GM23248 (cell line): ENCODE data around the gene FSTL1. TPM values are rescaled to one million over a fixed set of nuclear protein-coding genes. Genes with fewer than 3 reads are reported as not detected.
A peak's percentile ranks its signal among the peaks of the same experiment; 100 is the strongest.

Experiments
- DNase-seq: peaks from one replicate; pipeline ENCODE4 v3.0.0-alpha.2; 2015
- H2AFZ ChIP-seq: fragments of 200-600 bp; sonication (generic); 2 replicates; pipeline ENCODE4 v1.6.1; 2016; ENCODE audit warnings: antibody characterized with exemption
- H3F3A ChIP-seq: fragments of 200-600 bp; sonication (generic); 2 replicates; pipeline ENCODE4 v1.6.1; 2016; ENCODE audit warnings: mild to moderate bottlenecking, antibody characterized with exemption, mixed run types; ENCODE audit not compliant: insufficient read depth
- H3K27ac ChIP-seq: fragments of 200-600 bp; sonication (generic); 2 replicates; pipeline ENCODE4 v1.5.1; 2016; ENCODE audit warnings: mild to moderate bottlenecking
- H3K27me3 ChIP-seq: fragments of 200-600 bp; sonication (generic); replicated peaks from 2 replicates; pipeline ENCODE4 v1.6.1; 2016; ENCODE audit warnings: mild to moderate bottlenecking; ENCODE audit not compliant: insufficient read depth
- H3K36me3 ChIP-seq: fragments of 200-600 bp; sonication (generic); 2 replicates; pipeline ENCODE4 v1.6.1; 2016; ENCODE audit warnings: low read depth, mild to moderate bottlenecking
- H3K4me1 ChIP-seq: fragments of 200-600 bp; sonication (generic); 2 replicates; pipeline ENCODE4 v1.6.1; 2016; ENCODE audit warnings: mild to moderate bottlenecking; ENCODE audit not compliant: insufficient read depth
- H3K4me2 ChIP-seq: fragments of 200-600 bp; sonication (generic); one replicate; pipeline ENCODE4 v1.6.1; 2016; ENCODE audit warnings: mild to moderate bottlenecking; ENCODE audit not compliant: unreplicated experiment
- H3K4me3 ChIP-seq: fragments of 200-600 bp; sonication (generic); 2 replicates; pipeline ENCODE4 v1.5.1; 2016; ENCODE audit warnings: mild to moderate bottlenecking
- H3K79me2 ChIP-seq: fragments of 200-600 bp; sonication (generic); 2 replicates; pipeline ENCODE4 v1.6.1; 2016; ENCODE audit warnings: mild to moderate bottlenecking; ENCODE audit not compliant: insufficient read depth
- H3K9ac ChIP-seq: fragments of 200-600 bp; sonication (generic); 2 replicates; pipeline ENCODE4 v1.6.1; 2016; ENCODE audit warnings: mild to moderate bottlenecking
- H3K9me2 ChIP-seq: fragments of 200-600 bp; sonication (generic); 2 replicates; pipeline ENCODE4 v1.6.1; 2016; ENCODE audit warnings: mixed run types, mild to moderate bottlenecking, moderate library complexity; ENCODE audit not compliant: insufficient read depth
- H3K9me3 ChIP-seq: fragments of 200-600 bp; sonication (generic); one replicate; pipeline ENCODE4 v1.6.1; 2017; ENCODE audit warnings: low read depth
- H4K20me1 ChIP-seq: fragments of 200-600 bp; sonication (generic); 2 replicates; pipeline ENCODE4 v1.6.0; 2016; ENCODE audit not compliant: insufficient read depth
- EZH2 ChIP-seq: fragments of 200-600 bp; sonication (generic); IDR thresholded peaks from 2 replicates; pipeline ENCODE4 v1.6.1; 2018; ENCODE audit warnings: antibody characterized with exemption, mild to moderate bottlenecking; ENCODE audit not compliant: insufficient read depth, poor library complexity, severe bottlenecking
- EZH2phosphoT487 ChIP-seq: fragments of 200-600 bp; sonication (generic); IDR thresholded peaks from 2 replicates; pipeline ENCODE4 v1.6.1; 2018; ENCODE audit warnings: antibody characterized with exemption, moderate library complexity, mild to moderate bottlenecking, low read depth; ENCODE audit not compliant: insufficient read depth
- WGBS, 2 experiments: methylation state at CpG; one replicate each; pipeline ENCODE4 v1.1.6; 2015 to 2017; ENCODE audit warnings: low lambda C conversion rate in 2 of 2, low coverage in 1 of 2; ENCODE audit errors: missing lambda C conversion rate in 2 of 2; 5-methylcytosine and 5-hydroxymethylcytosine counted together
- in situ Hi-C: fragments of 300-500 bp; cut with MboI; formaldehyde crosslinking; loops from 2 replicates; pipeline ENCODE4 v1.15.0; 2020
- polyA plus RNA-seq: library from polyadenylated mRNA; unstranded; fragments of >200 nt; fragmentation: Nextera tagmentation; extraction: Ambion mirVana; gene quantifications from 2 replicates; pipeline ENCODE4 v1.2.1, GENCODE V29; 2016
- total RNA-seq: library from RNA; depleted of rRNA; stranded (reverse); fragments of >200 nt; shearing (Covaris generic); gene quantifications from 2 replicates; pipeline ENCODE4 v1.2.3, GENCODE V29; 2014

Gene FSTL1
- total and polyA plus RNA-seq, 2 experiments from 2014 or later: 1,910 to 4,171 TPM

- Histone ChIP-seq H3K27me3 (no peaks in the 10 kb centered on the region), H3F3A (peaks cover 29% of the 10 kb centered on the region), H2AFZ (peak overlapping the region; percentile 25), H3K9ac (0 out of 2 replicates have a peak overlapping the region, but pooled peaks have one; percentile 4), H3K4me1 (peaks cover 19% of the 10 kb centered on the region), H3K9me3 (no peaks in the 10 kb centered on the region), H3K4me3 (peak overlapping the region; percentile 40), H3K27ac (peak overlapping the region; percentile 48), H3K79me2 (no peaks in the 10 kb centered on the region), H3K36me3 (no peaks in the 10 kb centered on the region), H3K4me2 (peak overlapping the region; percentile 69), H4K20me1 (no peaks in the 10 kb centered on the region), H3K9me2 (no peaks in the 10 kb centered on the region)
- 1 to 2% methylated on average over 3 of the region's 3 CpGs for WGBS, 2 experiments
- DNase-seq: peak; percentile 76
- no peak for TF ChIP-seq EZH2phosphoT487
- no peak for TF ChIP-seq EZH2
- in situ Hi-C loops: no loop called here
Measured at GRCh38 chr3:120487191-120487650, 36.4 kb upstream of the FSTL1 start.

- Histone ChIP-seq H3F3A (peaks cover 3% of the 10 kb centered on the region), H3K79me2 (no peaks in the 10 kb centered on the region), H2AFZ (no peak overlapping the region), H4K20me1 (no peaks in the 10 kb centered on the region), H3K36me3 (no peaks in the 10 kb centered on the region), H3K9me2 (no peaks in the 10 kb centered on the region), H3K4me3 (no peak overlapping the region), H3K9me3 (no peaks in the 10 kb centered on the region), H3K9ac (no peak overlapping the region), H3K27ac (no peak overlapping the region), H3K4me1 (no peaks in the 10 kb centered on the region), H3K4me2 (no peak overlapping the region), H3K27me3 (no peaks in the 10 kb centered on the region)
- in situ Hi-C loops: no loop called here
- WGBS, 2 experiments: 90 to 93% methylated on average over 2 of the region's 2 CpGs
- TF ChIP-seq EZH2phosphoT487: no peak
- TF ChIP-seq EZH2: no peak
- no peak for DNase-seq
Measured at GRCh38 chr3:120481081-120481480, 30.3 kb upstream of the FSTL1 start.

GRCh38 chr3:120477781-120478180 is 27.0 kb upstream of the FSTL1 start:
- no peak overlapping the region for H3K27ac ChIP-seq
- peaks cover 19% of the 10 kb centered on the region for H3K4me1 ChIP-seq
- H3K79me2 ChIP-seq: no peaks in the 10 kb centered on the region
- no peaks in the 10 kb centered on the region; the same call in 1 of the 2 replicates for H3F3A ChIP-seq
- no peak for TF ChIP-seq EZH2phosphoT487
- no peak for TF ChIP-seq EZH2
- in situ Hi-C loops: no loop called here
- H3K9me3 ChIP-seq: no peaks in the 10 kb centered on the region
- no peak overlapping the region for H3K4me2 ChIP-seq
- DNase-seq: no peak
- H2AFZ ChIP-seq: no peak overlapping the region
- no peaks in the 10 kb centered on the region for H3K36me3 ChIP-seq
- no peaks in the 10 kb centered on the region for H3K9me2 ChIP-seq
- no peak overlapping the region for H3K4me3 ChIP-seq
- no peak overlapping the region for H3K9ac ChIP-seq
- 77 to 84% methylated on average over 4 of the region's 4 CpGs for WGBS, 2 experiments
- H4K20me1 ChIP-seq: no peaks in the 10 kb centered on the region
- H3K27me3 ChIP-seq: no peaks in the 10 kb centered on the region

GRCh38 chr3:120475722-120476377 is 25.1 kb upstream of the FSTL1 start:
- WGBS, 2 experiments: 89 to 91% methylated on average over 6 of the region's 6 CpGs
- Histone ChIP-seq H3K9me3 (no peaks in the 10 kb centered on the region), H3K4me2 (no peak overlapping the region), H3K9ac (no peak overlapping the region), H3F3A (peaks cover 19% of the 10 kb centered on the region), H4K20me1 (no peaks in the 10 kb centered on the region), H3K4me3 (no peak overlapping the region), H2AFZ (no peak overlapping the region), H3K36me3 (no peaks in the 10 kb centered on the region), H3K79me2 (no peaks in the 10 kb centered on the region), H3K27ac (no peak overlapping the region), H3K4me1 (peaks cover 39% of the 10 kb centered on the region), H3K27me3 (no peaks in the 10 kb centered on the region), H3K9me2 (no peaks in the 10 kb centered on the region)
- in situ Hi-C loops: no loop called here
- TF ChIP-seq EZH2phosphoT487 (no peak), EZH2 (no peak)
- no peak for DNase-seq
